GM12874 (cell line): ENCODE data around the gene AFF3.

Experiments
- CTCF ChIP-seq: IDR thresholded peaks from 2 replicates; pipeline ENCODE4 v1.5.1; 2011; ENCODE audit warnings: low read depth, mild to moderate bottlenecking, control low read depth, low read length, moderate library complexity; ENCODE audit not compliant: insufficient read depth

AFF3 gene

GRCh38 chr2:100012561-100012960 is 129.8 kb downstream of the AFF3 start:
- TF ChIP-seq CTCF = no peak

- no peak for TF ChIP-seq CTCF
These were observed 131.1 kb downstream of the AFF3 start for GRCh38 chr2:100011272-100011731.

GRCh38 chr2:100010606-100011005 is 131.8 kb downstream of the AFF3 start:
- TF ChIP-seq CTCF = no peak

GRCh38 chr2:100009743-100010142 is 132.6 kb downstream of the AFF3 start:
- no peak for TF ChIP-seq CTCF

GRCh38 chr2:100008956-100009355 is 133.4 kb downstream of the AFF3 start:
- no peak for TF ChIP-seq CTCF

- no peak for TF ChIP-seq CTCF
These were observed 135.9 kb downstream of the AFF3 start for GRCh38 chr2:100006516-100006915.

- no peak for TF ChIP-seq CTCF
These were observed 137.4 kb downstream of the AFF3 start for GRCh38 chr2:100004959-100005387.
